CD4-positive, alpha-beta memory T cell (primary cell): ENCODE data around the gene DYTN. TPM values are rescaled to one million over a fixed set of nuclear protein-coding genes. Genes with fewer than 3 reads are reported as not detected.
A peak's percentile ranks its signal among the peaks of the same experiment; 100 is the strongest.
"Not testable (repeated sequence)": the region's sequence is repeated elsewhere in the genome, so short reads cannot be mapped to it uniquely, and the experiment has no call there.

Experiments used
- CTCF ChIA-PET: fragments of 350-600 bp; sonication (Branson Sonifier 250); formaldehyde crosslinking; loops from one replicate; lab custom pipeline; 2021; ENCODE audit warnings: inconsistent platforms; ENCODE audit not compliant: partially characterized antibody; lab: Charles Lee
- POLR2A ChIA-PET: fragments of 350-600 bp; sonication (Branson Sonifier 250); formaldehyde crosslinking; loops from one replicate; lab custom pipeline; 2021; ENCODE audit not compliant: partially characterized antibody; lab: Charles Lee
- DNase-seq, 5 donors: peaks; one replicate each; pipeline versions ENCODE4 v3.0.0 to v3.0.0-alpha.2; 2020 to 2022; ENCODE audit warnings: mixed read lengths in 1 of 5
- H3K27ac ChIP-seq: one replicate; pipeline ENCODE4 v1.7.0; 2013; ENCODE audit warnings: low read depth, low read length
- H3K27me3 ChIP-seq: 2 replicates; pipeline ENCODE4 v1.7.0; 2013; ENCODE audit warnings: mild to moderate bottlenecking, low read length, moderate library complexity; ENCODE audit not compliant: insufficient read depth
- H3K36me3 ChIP-seq: 2 replicates; pipeline ENCODE4 v1.7.0; 2013; ENCODE audit warnings: mild to moderate bottlenecking, low read length, moderate library complexity; ENCODE audit not compliant: insufficient read depth
- H3K4me1 ChIP-seq: 2 replicates; pipeline ENCODE4 v1.7.0; 2013; ENCODE audit warnings: mild to moderate bottlenecking, low read length, moderate library complexity; ENCODE audit not compliant: insufficient read depth
- H3K4me3 ChIP-seq, 2 donors: one replicate each; pipeline ENCODE4 v1.7.0; 2013; ENCODE audit warnings: low read length in 2 of 2, mild to moderate bottlenecking in 1 of 2
- H3K9me3 ChIP-seq, 2 donors: one replicate each; pipeline ENCODE4 v1.7.0; 2013; ENCODE audit warnings: low read length in 2 of 2, control low read depth in 1 of 2; ENCODE audit not compliant: control insufficient read depth in 1 of 2
- H3K27ac Mint-ChIP-seq, 7 donors: one replicate each; pipeline ENCODE4 v1.8.0; 2020 to 2021; ENCODE audit warnings: mixed read lengths in 7 of 7, mild to moderate bottlenecking in 6 of 7, inconsistent platforms in 3 of 7, moderate library complexity in 3 of 7
- H3K27me3 Mint-ChIP-seq, 2 donors: one replicate each; pipeline ENCODE4 v1.8.0; 2020 to 2021; ENCODE audit warnings: mixed read lengths in 2 of 2
- H3K36me3 Mint-ChIP-seq, 2 donors: one replicate each; pipeline ENCODE4 v1.8.0; 2020 to 2021; ENCODE audit warnings: mixed read lengths in 2 of 2, inconsistent platforms in 1 of 2, mild to moderate bottlenecking in 1 of 2
- H3K4me1 Mint-ChIP-seq, 4 donors: one replicate each; pipeline ENCODE4 v1.8.0; 2020 to 2021; ENCODE audit warnings: mixed read lengths in 4 of 4, mild to moderate bottlenecking in 1 of 4
- H3K4me3 Mint-ChIP-seq, 8 donors: one replicate each; pipeline ENCODE4 v1.8.0; 2020 to 2021; ENCODE audit warnings: mixed read lengths in 8 of 8, mild to moderate bottlenecking in 7 of 8, moderate library complexity in 6 of 8, inconsistent platforms in 3 of 8
- H3K9me3 Mint-ChIP-seq, 8 donors: one replicate each; pipeline ENCODE4 v1.8.0; 2020 to 2021; ENCODE audit warnings: mixed read lengths in 8 of 8, mild to moderate bottlenecking in 5 of 8, inconsistent platforms in 3 of 8, moderate library complexity in 1 of 8
- intact Hi-C: fragments of 100-400 bp; cut with micrococcal nuclease; formaldehyde crosslinking; loops from one replicate; pipeline ENCODE4 v1.15.1; 2023
- polyA plus RNA-seq, 2 donors: library from polyadenylated mRNA; unstranded; fragments of 300-500 nt; fragmentation: Illumina TruSeq; gene quantifications; one replicate each; pipeline ENCODE4 v1.2.3, GENCODE V29; 2021
- total RNA-seq, 2 experiments: library from RNA; stranded (reverse); gene quantifications; one replicate each; pipeline ENCODE4 v1.2.3, GENCODE V29; 2021

Gene DYTN
- total and polyA plus RNA-seq, 4 experiments from 2014 or later: not detected

DNA sequence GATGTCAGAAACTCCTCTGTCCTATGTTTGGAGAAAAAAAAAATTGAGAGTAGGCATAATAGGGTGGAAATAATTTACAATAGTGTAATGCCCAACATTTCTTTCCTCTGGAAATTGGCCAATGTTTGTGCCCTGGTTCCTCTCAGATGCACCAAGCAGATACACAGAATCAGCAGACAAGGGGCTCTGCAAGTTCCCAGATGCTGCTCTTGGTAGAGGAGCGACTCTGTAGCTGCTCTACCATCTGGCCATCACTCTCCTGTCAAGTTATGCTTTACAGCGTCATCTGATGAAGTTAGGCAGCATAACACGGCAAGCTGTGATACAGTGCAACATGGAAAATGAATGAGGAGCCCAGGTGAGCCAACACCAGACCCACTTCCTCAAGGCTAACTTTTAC, 1.6 kb downstream of the DYTN start:
- H3K27me3 Mint-ChIP-seq: peaks cover 10 to 14% of the 10 kb centered on the region in 2 donors
- CTCF ChIA-PET: no interaction called here
- Histone ChIP-seq H3K4me1 (no peaks in the 10 kb centered on the region), H3K27me3 (no peaks in the 10 kb centered on the region), H3K36me3 (no peaks in the 10 kb centered on the region), H3K4me3 (no peak overlapping the region), H3K9me3 (no peaks in the 10 kb centered on the region), H3K27ac (no peak overlapping the region)
- H3K27ac Mint-ChIP-seq: no peak overlapping the region
- no peak for DNase-seq
- peaks cover 0 to 6% (median 2%) of the 10 kb centered on the region in 4 donors for H3K4me1 Mint-ChIP-seq
- H3K9me3 Mint-ChIP-seq: peaks cover 0 to 4% (median 0%) of the 10 kb centered on the region in 8 donors
- POLR2A ChIA-PET: no interaction called here
- intact Hi-C loops: no loop called here
- H3K4me3 Mint-ChIP-seq: no peak overlapping the region
- H3K36me3 Mint-ChIP-seq: no peaks in the 10 kb centered on the region

DNA sequence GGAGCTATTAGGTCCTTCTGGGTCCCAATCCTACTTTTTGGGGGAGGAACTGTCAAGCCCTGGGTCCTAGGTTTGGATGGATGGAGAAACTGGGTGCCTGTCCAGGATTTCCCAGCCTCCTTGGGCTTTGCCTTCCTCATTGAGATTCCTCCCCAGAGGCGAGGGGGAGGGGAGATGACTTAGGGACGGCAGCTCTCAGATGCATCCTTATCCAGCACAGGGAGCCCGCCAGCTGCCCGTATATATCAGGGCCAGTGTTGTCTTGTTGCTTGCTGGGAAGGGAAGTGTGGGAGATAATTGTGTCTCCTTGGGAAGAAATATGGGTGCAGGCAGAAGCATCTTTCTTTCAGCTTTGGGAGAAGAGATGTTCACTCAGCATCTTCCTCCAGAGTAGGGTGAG, 3.0 kb downstream of the DYTN start:
- H3K36me3 Mint-ChIP-seq, H3K27ac Mint-ChIP-seq, H3K36me3 ChIP-seq, intact Hi-C loops, H3K27me3 ChIP-seq, CTCF ChIA-PET, DNase-seq, H3K4me1 Mint-ChIP-seq, H3K27ac ChIP-seq, H3K9me3 Mint-ChIP-seq, POLR2A ChIA-PET, H3K9me3 ChIP-seq, H3K4me3 Mint-ChIP-seq, H3K4me1 ChIP-seq, H3K4me3 ChIP-seq: not testable (repeated sequence)
- H3K27me3 Mint-ChIP-seq: peaks cover 10% of the 10 kb centered on the region in 2 donors

DNA sequence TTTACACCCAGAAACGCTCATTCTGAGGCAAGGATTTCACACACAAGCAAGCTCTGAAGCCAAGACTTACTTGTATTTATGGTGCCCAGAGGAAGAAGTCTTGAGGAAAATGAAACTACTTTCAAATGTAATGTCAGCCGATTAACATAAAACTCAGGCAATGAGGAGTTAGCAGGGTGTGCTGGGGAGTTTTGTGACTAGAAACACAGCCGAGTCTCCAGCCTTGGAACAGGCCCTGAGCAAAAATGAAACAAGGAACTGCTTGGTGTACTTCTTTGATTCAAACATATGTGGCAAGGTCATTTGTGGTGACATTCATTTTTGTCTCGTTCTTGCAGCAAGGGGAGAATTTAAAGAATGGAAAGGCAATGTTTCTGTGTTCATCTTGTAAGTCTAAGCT, 4.5 kb downstream of the DYTN start:
- peaks cover 0 to 6% (median 2%) of the 10 kb centered on the region in 4 donors for H3K4me1 Mint-ChIP-seq
- H3K4me3 Mint-ChIP-seq: peak overlapping the region in 1 of 8 donors; percentile 43
- intact Hi-C loops: no loop called here
- H3K27me3 ChIP-seq: peaks cover 3% of the 10 kb centered on the region
- no peak for DNase-seq
- H3K27me3 Mint-ChIP-seq: peaks cover 7 to 8% of the 10 kb centered on the region in 2 donors
- no peak overlapping the region for H3K4me3 ChIP-seq
- H3K4me1 ChIP-seq: no peaks in the 10 kb centered on the region
- H3K9me3 Mint-ChIP-seq: no peaks in the 10 kb centered on the region
- POLR2A ChIA-PET: no interaction called here
- CTCF ChIA-PET: no interaction called here
- H3K27ac ChIP-seq: no peak overlapping the region
- no peak overlapping the region for H3K27ac Mint-ChIP-seq
- H3K36me3 ChIP-seq: no peaks in the 10 kb centered on the region
- H3K9me3 ChIP-seq: no peaks in the 10 kb centered on the region
- H3K36me3 Mint-ChIP-seq: no peaks in the 10 kb centered on the region

DNA sequence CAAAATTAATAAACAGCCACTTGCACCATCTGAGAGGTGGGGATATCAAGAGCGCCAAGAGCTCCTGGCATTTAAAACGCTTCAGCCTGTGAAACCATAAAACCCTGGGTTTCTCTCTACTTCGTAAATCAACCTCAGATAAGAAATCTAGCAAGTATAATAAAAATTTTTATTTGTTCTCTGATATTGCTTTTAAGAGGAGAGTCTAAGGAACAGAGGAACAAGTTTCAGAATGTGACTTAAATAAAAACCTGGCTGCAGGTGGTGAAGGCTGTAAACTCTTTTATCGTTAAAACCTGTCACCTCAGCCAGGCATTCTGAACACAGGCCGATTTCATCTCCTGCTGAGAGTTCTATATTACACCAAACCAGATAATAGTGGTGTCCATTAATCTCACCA, 9.9 kb downstream of the DYTN start:
- Mint-ChIP-seq H3K27me3 (peaks cover 2 to 6% of the 10 kb centered on the region in 2 donors), H3K4me3 (no peak overlapping the region), H3K27ac (no peak overlapping the region), H3K4me1 (no peaks in the 10 kb centered on the region), H3K36me3 (no peaks in the 10 kb centered on the region), H3K9me3 (no peaks in the 10 kb centered on the region)
- POLR2A ChIA-PET: no interaction called here
- no peaks in the 10 kb centered on the region for H3K36me3 ChIP-seq
- no peaks in the 10 kb centered on the region for H3K4me1 ChIP-seq
- no peaks in the 10 kb centered on the region for H3K9me3 ChIP-seq
- H3K4me3 ChIP-seq: no peak overlapping the region
- no peak overlapping the region for H3K27ac ChIP-seq
- intact Hi-C loops: no loop called here
- CTCF ChIA-PET: no interaction called here
- peaks cover 3% of the 10 kb centered on the region for H3K27me3 ChIP-seq
- no peak for DNase-seq

DNA sequence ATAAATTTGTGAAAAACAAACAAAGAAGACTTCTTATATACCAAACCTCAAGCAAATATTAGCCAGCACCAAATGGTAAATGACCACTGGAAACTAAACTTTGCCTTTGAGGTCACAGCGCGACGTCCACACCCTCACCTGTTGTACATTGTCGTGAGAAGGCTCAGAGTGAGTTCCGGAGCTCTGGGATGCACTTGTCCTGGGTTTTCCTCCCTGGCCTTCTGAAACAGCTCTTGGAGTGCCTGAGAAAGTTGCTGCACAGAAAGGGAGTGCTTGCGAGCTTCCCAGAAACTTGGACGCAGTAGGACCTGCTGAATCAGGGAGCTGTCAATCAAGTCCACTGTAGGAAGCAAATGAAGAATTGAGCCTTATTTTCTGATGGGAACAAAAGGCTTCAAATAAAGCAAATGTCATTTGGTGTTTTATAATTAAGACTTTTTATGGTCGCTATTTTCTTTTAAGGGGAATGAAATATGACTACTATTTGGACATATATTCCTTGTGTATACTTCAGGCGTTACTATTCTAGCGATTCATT, 11.0 kb downstream of the DYTN start:
- Histone ChIP-seq H3K4me3 (no peak overlapping the region), H3K27ac (no peak overlapping the region), H3K36me3 (no peaks in the 10 kb centered on the region), H3K27me3 (peaks cover 3% of the 10 kb centered on the region), H3K4me1 (no peaks in the 10 kb centered on the region), H3K9me3 (no peaks in the 10 kb centered on the region)
- no peaks in the 10 kb centered on the region for H3K9me3 Mint-ChIP-seq
- H3K4me1 Mint-ChIP-seq: no peaks in the 10 kb centered on the region
- H3K27ac Mint-ChIP-seq: no peak overlapping the region
- no peaks in the 10 kb centered on the region for H3K36me3 Mint-ChIP-seq
- intact Hi-C loops: no loop called here
- POLR2A ChIA-PET: no interaction called here
- no peak for DNase-seq
- no peak overlapping the region for H3K4me3 Mint-ChIP-seq
- H3K27me3 Mint-ChIP-seq: peaks cover 2 to 6% of the 10 kb centered on the region in 2 donors
- CTCF ChIA-PET: no interaction called here

DNA sequence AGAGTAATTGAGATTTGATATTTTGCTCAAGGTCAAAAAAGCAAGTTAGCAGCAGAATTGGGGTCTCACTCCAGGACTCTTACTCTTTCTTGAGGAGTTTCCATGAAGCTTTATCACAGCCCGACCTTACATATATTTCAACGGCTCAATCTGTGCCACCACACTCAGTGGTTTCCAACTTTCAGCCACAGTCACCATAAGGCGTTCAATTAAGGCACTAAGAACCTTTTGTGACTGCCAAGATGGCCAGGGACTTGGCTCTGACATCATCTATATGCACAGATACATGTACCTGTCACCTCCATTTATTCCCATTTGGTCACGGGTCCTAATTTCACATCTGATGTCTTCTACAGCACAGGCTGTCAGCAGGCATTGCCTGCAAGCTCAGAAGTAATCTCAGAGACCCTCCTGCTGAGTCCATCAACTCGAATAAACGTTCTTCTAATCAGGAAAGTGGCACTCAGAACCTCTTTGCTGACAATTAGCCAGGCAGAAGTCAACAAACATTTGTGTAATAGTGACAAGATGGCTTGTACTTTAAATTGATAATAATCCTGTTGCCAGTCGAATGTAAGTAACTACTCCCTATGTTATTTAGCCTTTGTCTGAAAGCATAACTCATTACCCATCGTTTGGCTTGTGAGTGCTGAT, 16.1 kb downstream of the DYTN start:
- no peak overlapping the region for H3K27ac Mint-ChIP-seq
- intact Hi-C loops: no loop called here

DNA sequence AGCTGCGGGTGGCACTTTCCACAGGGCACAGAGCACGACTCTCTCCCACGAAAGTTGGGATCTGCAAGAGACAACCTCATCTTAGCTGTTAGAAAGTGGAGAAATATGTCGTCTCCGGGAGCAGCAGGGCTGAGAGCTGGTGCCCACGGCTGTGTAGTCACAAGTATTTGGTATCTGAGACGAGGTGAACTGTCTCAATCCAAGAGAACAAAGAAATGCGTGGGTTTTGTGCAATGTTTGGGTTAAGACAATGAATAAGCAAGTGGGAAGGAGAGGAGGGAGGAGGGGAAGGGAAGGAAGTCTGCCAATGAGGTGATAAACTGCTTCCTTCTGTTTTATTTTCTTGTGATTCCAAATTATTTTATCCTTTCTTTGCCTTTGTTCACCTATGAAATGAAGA, 18.0 kb downstream of the DYTN start:
- no peaks in the 10 kb centered on the region for H3K27me3 ChIP-seq
- DNase-seq: no peak
- no peaks in the 10 kb centered on the region for H3K36me3 ChIP-seq
- intact Hi-C loops: no loop called here
- no peaks in the 10 kb centered on the region for H3K9me3 Mint-ChIP-seq
- peaks cover 0 to 4% (median under 1%) of the 10 kb centered on the region in 4 donors for H3K4me1 Mint-ChIP-seq
- H3K4me3 Mint-ChIP-seq: no peak overlapping the region
- no peak overlapping the region for H3K4me3 ChIP-seq
- H3K27ac Mint-ChIP-seq: no peak overlapping the region
- no peaks in the 10 kb centered on the region for H3K4me1 ChIP-seq
- no peaks in the 10 kb centered on the region for H3K36me3 Mint-ChIP-seq
- ChIA-PET CTCF (no interaction called here), POLR2A (no interaction called here)
- H3K27ac ChIP-seq: no peak overlapping the region
- peaks cover 8 to 10% of the 10 kb centered on the region in 2 donors for H3K27me3 Mint-ChIP-seq
- H3K9me3 ChIP-seq: no peaks in the 10 kb centered on the region

More for the DNA sequence above, 16.1 kb downstream of the DYTN start:
- H3K4me1 ChIP-seq: no peaks in the 10 kb centered on the region
- no peak for DNase-seq
- no peak overlapping the region for H3K27ac ChIP-seq
- no peak overlapping the region for H3K4me3 Mint-ChIP-seq
- H3K27me3 Mint-ChIP-seq: peaks cover 10% of the 10 kb centered on the region in 2 donors
- CTCF ChIA-PET: no interaction called here
- no peak overlapping the region for H3K4me3 ChIP-seq
- no peaks in the 10 kb centered on the region for H3K9me3 Mint-ChIP-seq
- H3K9me3 ChIP-seq: no peaks in the 10 kb centered on the region
- POLR2A ChIA-PET: no interaction called here
- no peaks in the 10 kb centered on the region for H3K36me3 ChIP-seq
- peaks cover 0 to 4% (median under 1%) of the 10 kb centered on the region in 4 donors for H3K4me1 Mint-ChIP-seq
- H3K27me3 ChIP-seq: no peaks in the 10 kb centered on the region
- no peaks in the 10 kb centered on the region for H3K36me3 Mint-ChIP-seq
